Stomach (tissue), 9 donors: Measurements from ENCODE around the gene TENT5C. TPM values are rescaled to one million over a fixed set of nuclear protein-coding genes. Genes with fewer than 3 reads are reported as not detected.
A peak's percentile ranks its signal among the peaks of the same experiment; 100 is the strongest.

Source experiments
- DNase-seq, 2 donors: peaks; one replicate each; pipeline versions ENCODE4 v3.0.0 to v3.0.0-alpha.2; 2013 to 2019
- H3K27ac ChIP-seq, 5 donors: fragments of 200-600 bp in 4 of 5; sonication (generic) in 4 of 5; one replicate each; pipeline ENCODE4 v1.5.1; 2013 to 2019; ENCODE audit warnings: mild to moderate bottlenecking in 1 of 5, moderate library complexity in 1 of 5
- H3K27me3 ChIP-seq, 3 donors: fragments of 200-600 bp; sonication (generic); one replicate each; pipeline ENCODE4 v1.5.1; 2017 to 2019; ENCODE audit warnings: mixed run types in 1 of 3
- H3K36me3 ChIP-seq, 4 donors: fragments of 200-600 bp; sonication (generic); 1 replicate in 3 of 4; 2 replicates in 1 of 4; pipeline ENCODE4 v1.5.1; 2016 to 2019
- H3K4me1 ChIP-seq, 4 donors: fragments of 200-600 bp; sonication (generic); one replicate each; pipeline ENCODE4 v1.5.1; 2016 to 2019
- H3K4me3 ChIP-seq, 4 donors: fragments of 200-600 bp; sonication (generic) in 3 of 4; one replicate each; pipeline ENCODE4 v1.5.1; 2016 to 2019; ENCODE audit warnings: mild to moderate bottlenecking in 1 of 4
- H3K9me3 ChIP-seq, 4 donors: fragments of 200-600 bp; sonication (generic); one replicate each; pipeline ENCODE4 v1.5.1; 2016 to 2019
- EP300 ChIP-seq: sonication (generic); formaldehyde crosslinking; IDR thresholded peaks from one replicate; pipeline ENCODE4 v1.6.1; 2017; ENCODE audit warnings: antibody characterized with exemption
- POLR2A ChIP-seq, 4 donors: fragments of 450-650 bp; IDR thresholded peaks; one replicate each; pipeline ENCODE4 v1.6.1; 2016; ENCODE audit warnings: antibody characterized with exemption in 4 of 4, control low read depth in 2 of 4, mild to moderate bottlenecking in 1 of 4, moderate library complexity in 1 of 4
- POLR2AphosphoS5 ChIP-seq, 3 donors: sonication (generic); formaldehyde crosslinking; IDR thresholded peaks; one replicate each; pipeline ENCODE4 v1.6.1; 2016; ENCODE audit warnings: antibody characterized with exemption in 3 of 3
- WGBS, 5 donors: extraction: QIAGEN DNeasy Blood & Tissue Kit in 3 of 5; methylation state at CpG; one replicate each; pipeline versions ENCODE4 v1.1.5 to v1.1.7; 2013 to 2018; 5-methylcytosine and 5-hydroxymethylcytosine counted together
- intact Hi-C: fragments of 100-400 bp; cut with DNase I; formaldehyde crosslinking; loops from one replicate; pipeline ENCODE4 v1.15.1; 2023; ENCODE audit warnings: low total_unique reads
- polyA plus RNA-seq, 3 donors: library from polyadenylated mRNA; stranded (reverse); fragments of 200-250 nt; gene quantifications; one replicate each; pipeline ENCODE4 v1.2.3, GENCODE V29; 2013
- total RNA-seq, 5 donors: library from RNA; depleted of rRNA; stranded (reverse); fragments of >200 nt; gene quantifications; one replicate each; pipeline versions ENCODE4 v1.1.0 to v1.2.3, GENCODE V29; 2014 to 2016
- TF ChIP-seq, protein P1 (sequence below), 7 experiments: fragments of 450-650 bp in 4 of 7; fragments of 200-600 bp in 3 of 7; sonication (generic) in 3 of 7; IDR thresholded peaks; one replicate each; pipeline ENCODE4 v1.5.1; 2016 to 2019; ENCODE audit warnings: antibody characterized with exemption in 7 of 7, control low read depth in 2 of 7, mild to moderate bottlenecking in 1 of 7
- donor health status: healthy with polysubstance abuse.
- donor health status: Bipolar disorder and iron deficiency.
- donor health status: healthy.

Gene TENT5C
- total and polyA plus RNA-seq, 8 donors, result 6.0 to 28.1 (median 11.4) TPM

DNA sequence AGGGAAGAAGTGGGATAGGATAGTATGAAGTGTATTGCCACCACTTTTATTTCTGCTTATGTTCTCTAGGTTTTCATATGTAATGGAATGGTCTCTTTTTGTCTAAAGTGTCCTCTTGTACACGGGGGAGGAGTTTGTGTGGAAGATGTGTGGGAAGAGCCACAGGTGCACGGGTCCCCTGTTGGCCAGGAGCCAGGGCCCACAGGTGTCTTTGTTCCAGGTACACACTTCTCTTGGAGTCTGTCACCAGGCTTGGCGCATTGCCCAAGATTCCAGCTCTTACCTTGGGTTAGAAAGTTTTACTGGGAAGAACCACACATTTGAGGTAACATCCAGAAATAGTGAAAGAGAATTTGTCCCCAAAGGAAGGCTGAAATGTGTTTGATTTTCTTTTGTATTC lies 10.5 kb downstream of the TENT5C start:
- WGBS, 5 donors, result 24 to 53% (median 45%) methylated on average over 3 of the region's 3 CpGs
- peak overlapping the region in 2 of 5 donors; percentile 13 to 96 for H3K27ac ChIP-seq
- H3K4me1 ChIP-seq, result peaks cover 57 to 87% (median 72%) of the 10 kb centered on the region in 4 donors
- no peaks in the 10 kb centered on the region for H3K27me3 ChIP-seq
- intact Hi-C loops, result no loop called here
- no peaks in the 10 kb centered on the region for H3K9me3 ChIP-seq
- peak; percentile 70 to 72 for DNase-seq
- no peaks in the 10 kb centered on the region for H3K36me3 ChIP-seq
- TF ChIP-seq, protein P1, sequence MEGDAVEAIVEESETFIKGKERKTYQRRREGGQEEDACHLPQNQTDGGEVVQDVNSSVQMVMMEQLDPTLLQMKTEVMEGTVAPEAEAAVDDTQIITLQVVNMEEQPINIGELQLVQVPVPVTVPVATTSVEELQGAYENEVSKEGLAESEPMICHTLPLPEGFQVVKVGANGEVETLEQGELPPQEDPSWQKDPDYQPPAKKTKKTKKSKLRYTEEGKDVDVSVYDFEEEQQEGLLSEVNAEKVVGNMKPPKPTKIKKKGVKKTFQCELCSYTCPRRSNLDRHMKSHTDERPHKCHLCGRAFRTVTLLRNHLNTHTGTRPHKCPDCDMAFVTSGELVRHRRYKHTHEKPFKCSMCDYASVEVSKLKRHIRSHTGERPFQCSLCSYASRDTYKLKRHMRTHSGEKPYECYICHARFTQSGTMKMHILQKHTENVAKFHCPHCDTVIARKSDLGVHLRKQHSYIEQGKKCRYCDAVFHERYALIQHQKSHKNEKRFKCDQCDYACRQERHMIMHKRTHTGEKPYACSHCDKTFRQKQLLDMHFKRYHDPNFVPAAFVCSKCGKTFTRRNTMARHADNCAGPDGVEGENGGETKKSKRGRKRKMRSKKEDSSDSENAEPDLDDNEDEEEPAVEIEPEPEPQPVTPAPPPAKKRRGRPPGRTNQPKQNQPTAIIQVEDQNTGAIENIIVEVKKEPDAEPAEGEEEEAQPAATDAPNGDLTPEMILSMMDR (IDR thresholded peaks at IDR 0.05), result no peak
- no peak for TF ChIP-seq EP300
- no peak overlapping the region for H3K4me3 ChIP-seq

DNA sequence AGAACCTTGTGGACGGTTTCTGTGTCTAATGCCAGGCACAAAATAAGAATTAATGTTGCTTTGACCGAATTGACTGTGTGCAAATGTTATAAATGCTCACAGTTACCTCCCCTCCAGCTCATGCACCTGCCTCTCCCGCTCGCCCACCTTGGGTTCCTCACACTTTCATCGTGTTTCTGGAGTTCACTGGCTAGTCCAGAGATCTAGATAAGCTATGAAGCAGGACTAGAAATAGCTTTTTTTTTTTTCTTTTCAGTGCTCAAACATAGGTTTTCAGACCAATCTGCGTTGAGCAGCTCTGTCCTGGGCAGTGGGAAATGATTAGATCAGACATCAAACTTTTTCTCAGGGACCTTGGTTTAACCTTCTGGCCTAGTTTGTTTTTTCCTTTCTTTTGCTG lies 11.1 kb downstream of the TENT5C start:
- H3K27ac ChIP-seq, result peak overlapping the region in 2 of 5 donors; percentile 13 to 96
- H3K27me3 ChIP-seq, result no peaks in the 10 kb centered on the region
- TF ChIP-seq, protein P1 (IDR thresholded peaks at IDR 0.05), result no peak
- TF ChIP-seq POLR2AphosphoS5 (IDR thresholded peaks at IDR 0.05) (no peak), EP300 (no peak), POLR2A (IDR thresholded peaks at IDR 0.05) (no peak)
- no peaks in the 10 kb centered on the region for H3K9me3 ChIP-seq
- intact Hi-C loops, result no loop called here
- H3K36me3 ChIP-seq, result no peaks in the 10 kb centered on the region
- no peak for DNase-seq
- no peak overlapping the region for H3K4me3 ChIP-seq
- WGBS, 5 donors, result 35 to 64% (median 59%) methylated on average over 6 of the region's 6 CpGs
- H3K4me1 ChIP-seq, result peaks cover 52 to 82% (median 69%) of the 10 kb centered on the region in 4 donors

DNA sequence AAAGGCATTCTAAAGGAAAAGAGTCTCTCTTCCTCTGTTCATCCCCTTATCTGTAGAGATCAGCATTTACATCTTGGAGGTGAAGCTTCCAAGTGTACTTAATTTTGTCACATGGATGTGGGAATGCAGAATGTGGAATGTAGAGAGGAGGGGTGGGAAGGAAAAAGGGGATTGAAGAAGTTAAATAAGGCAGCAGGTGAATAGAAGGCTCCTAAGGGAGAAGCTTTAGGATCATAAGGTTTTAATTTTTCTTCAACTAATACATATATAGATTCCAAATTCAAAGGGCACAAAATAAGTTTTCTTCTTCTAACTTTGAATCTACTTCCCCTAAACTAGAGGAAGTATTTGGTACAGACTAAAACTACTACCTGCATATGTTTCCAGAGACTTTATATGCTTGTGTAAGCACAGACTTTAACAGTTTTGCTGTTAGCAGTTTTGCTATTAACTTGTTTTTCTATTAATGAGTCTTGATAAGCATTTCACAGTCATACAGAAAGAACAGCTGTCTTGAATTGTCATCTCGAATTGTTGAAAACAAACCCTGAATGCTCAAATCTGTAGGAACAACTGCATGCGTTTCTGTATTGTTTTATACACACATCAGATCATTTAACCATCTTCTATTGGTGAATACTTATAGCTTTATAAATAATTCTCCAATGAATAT lies 12.7 kb downstream of the TENT5C start:
- intact Hi-C loops, result no loop called here

DNA sequence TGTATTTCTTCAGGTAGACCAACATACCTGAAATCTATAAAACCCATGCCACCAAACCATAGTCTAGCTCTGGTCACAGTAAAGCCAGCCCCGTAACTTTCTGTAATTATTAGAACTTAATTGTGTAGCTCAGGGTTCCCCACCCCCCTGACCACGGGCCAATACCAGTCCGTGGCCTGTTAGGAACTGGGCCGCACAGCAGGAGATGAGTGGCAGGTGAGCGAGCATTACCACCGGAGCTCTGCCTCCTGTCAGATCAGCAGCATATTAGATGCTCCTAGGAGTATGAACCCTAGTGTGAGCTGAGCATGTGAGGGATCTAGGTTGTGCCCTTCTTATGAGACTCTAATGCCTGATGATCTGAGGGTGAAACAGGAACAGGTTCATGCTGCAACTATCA lies 14.6 kb downstream of the TENT5C start:
- Histone ChIP-seq H3K27me3 (no peaks in the 10 kb centered on the region), H3K4me1 (peaks cover 25 to 58% (median 37%) of the 10 kb centered on the region in 4 donors), H3K9me3 (no peaks in the 10 kb centered on the region), H3K36me3 (peaks cover 0 to 20% (median 19%) of the 10 kb centered on the region in 4 donors), H3K27ac (no peak overlapping the region), H3K4me3 (no peak overlapping the region)
- intact Hi-C loops, result no loop called here
- WGBS, 5 donors, result 43 to 73% (median 68%) methylated on average over 5 to 6 of the region's 6 CpGs
- TF ChIP-seq, protein P1 (IDR thresholded peaks at IDR 0.05), result no peak
- TF ChIP-seq POLR2AphosphoS5 (IDR thresholded peaks at IDR 0.05), result no peak
- no peak for TF ChIP-seq POLR2A (IDR thresholded peaks at IDR 0.05)
- no peak for TF ChIP-seq EP300
- DNase-seq, result no peak

More for the DNA sequence above, 12.7 kb downstream of the TENT5C start:
- 24 to 54% (median 40%) methylated on average over 2 of the region's 2 CpGs for WGBS, 5 donors
- Histone ChIP-seq H3K27me3 (no peaks in the 10 kb centered on the region), H3K36me3 (peaks cover 0 to 11% (median 10%) of the 10 kb centered on the region in 4 donors), H3K4me1 (peaks cover 41 to 76% (median 54%) of the 10 kb centered on the region in 4 donors), H3K4me3 (no peak overlapping the region), H3K9me3 (no peaks in the 10 kb centered on the region), H3K27ac (peak overlapping the region in 1 of 5 donors; percentile 11)
- TF ChIP-seq POLR2A (IDR thresholded peaks at IDR 0.05) (no peak), EP300 (no peak), POLR2AphosphoS5 (IDR thresholded peaks at IDR 0.05) (no peak)
- TF ChIP-seq, protein P1 (IDR thresholded peaks at IDR 0.05), result no peak
- no peak for DNase-seq
